Activated CD4-positive, alpha-beta memory T cell treated with anti-CD3 and anti-CD28 coated beads for 36 hours (primary cell): ENCODE measurements around the gene C2CD2. TPM values are rescaled to one million over a fixed set of nuclear protein-coding genes. Genes with fewer than 3 reads are reported as not detected.

Experiments
- CTCF ChIA-PET: fragments of 350-600 bp; sonication (Branson Sonifier 250); formaldehyde crosslinking; loops from one replicate; lab custom pipeline; 2021; ENCODE audit warnings: antibody characterized with exemption, inconsistent platforms; lab: Charles Lee
- POLR2A ChIA-PET: fragments of 350-600 bp; sonication (Branson Sonifier 250); formaldehyde crosslinking; loops from one replicate; lab custom pipeline; 2021; ENCODE audit warnings: antibody characterized with exemption; lab: Charles Lee
- DNase-seq: peaks from one replicate; pipeline ENCODE4 v3.0.0-alpha.2; 2020
- H3K27ac Mint-ChIP-seq: one replicate; pipeline ENCODE4 v1.8.0; 2021; ENCODE audit warnings: mixed read lengths
- H3K27me3 Mint-ChIP-seq: one replicate; pipeline ENCODE4 v1.8.0; 2021; ENCODE audit warnings: mixed read lengths
- H3K36me3 Mint-ChIP-seq: one replicate; pipeline ENCODE4 v1.8.0; 2021; ENCODE audit warnings: mixed read lengths
- H3K4me1 Mint-ChIP-seq: one replicate; pipeline ENCODE4 v1.8.0; 2021; ENCODE audit warnings: low read depth, mixed read lengths
- H3K4me3 Mint-ChIP-seq: one replicate; pipeline ENCODE4 v1.8.0; 2021; ENCODE audit warnings: mild to moderate bottlenecking, mixed read lengths
- H3K9me3 Mint-ChIP-seq: one replicate; pipeline ENCODE4 v1.8.0; 2021; ENCODE audit warnings: mixed read lengths
- intact Hi-C: fragments of 100-400 bp; cut with micrococcal nuclease; formaldehyde crosslinking; loops from one replicate; pipeline ENCODE4 v1.15.1; 2023
- total RNA-seq, 2 experiments: library from RNA; stranded (reverse); gene quantifications; one replicate each; pipeline ENCODE4 v1.2.3, GENCODE V29; 2021

C2CD2 gene
- total RNA-seq, 2 experiments from 2014 or later, result 3.8 to 7.5 TPM

DNA sequence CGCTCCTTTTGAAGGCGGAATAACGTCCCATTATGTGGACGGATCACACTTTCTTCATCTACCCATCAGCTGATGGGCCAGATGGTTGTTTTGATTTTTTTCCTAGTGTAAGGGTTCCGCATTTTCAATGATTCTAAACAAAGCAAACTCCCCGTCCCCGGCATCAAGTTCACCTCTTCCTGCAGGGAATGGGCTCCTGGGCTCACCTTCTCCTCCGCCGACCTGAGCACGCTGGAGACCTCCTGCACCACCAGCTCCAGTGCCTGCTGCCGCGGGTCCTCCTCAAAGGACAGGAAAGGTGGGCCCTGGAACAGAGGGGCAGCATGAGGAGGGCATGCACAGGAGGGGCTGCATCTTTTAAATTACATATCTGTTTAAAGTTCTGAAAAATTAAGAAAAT lies 11.9 kb downstream of the C2CD2 start:
- Mint-ChIP-seq H3K9me3 (no peaks in the 10 kb centered on the region), H3K4me3 (no peak overlapping the region), H3K4me1 (no peaks in the 10 kb centered on the region), H3K27me3 (no peaks in the 10 kb centered on the region), H3K27ac (no peak overlapping the region), H3K36me3 (no peaks in the 10 kb centered on the region)
- DNase-seq, result no peak
- ChIA-PET CTCF (interaction anchor here (0.7 kb wide), 1 partner anchor 176 kb away, joined by 3 read pairs; no protein-coding TSS in a partner anchor), POLR2A (no interaction called here)
- intact Hi-C loops, result no loop called here

- H3K27ac Mint-ChIP-seq, result no peak overlapping the region
- no peak for DNase-seq
- H3K4me3 Mint-ChIP-seq, result no peak overlapping the region
- H3K9me3 Mint-ChIP-seq, result no peaks in the 10 kb centered on the region
- CTCF ChIA-PET, result interaction anchor here (0.7 kb wide), 1 partner anchor 124 kb away, joined by 3 read pairs; no protein-coding TSS in a partner anchor
- no peaks in the 10 kb centered on the region for H3K36me3 Mint-ChIP-seq
- intact Hi-C loops, result no loop called here
- no peaks in the 10 kb centered on the region for H3K4me1 Mint-ChIP-seq
- H3K27me3 Mint-ChIP-seq, result no peaks in the 10 kb centered on the region
- POLR2A ChIA-PET, result no interaction called here
Measured at GRCh38 chr21:41940431-41940830, 13.4 kb downstream of the C2CD2 start.

DNA sequence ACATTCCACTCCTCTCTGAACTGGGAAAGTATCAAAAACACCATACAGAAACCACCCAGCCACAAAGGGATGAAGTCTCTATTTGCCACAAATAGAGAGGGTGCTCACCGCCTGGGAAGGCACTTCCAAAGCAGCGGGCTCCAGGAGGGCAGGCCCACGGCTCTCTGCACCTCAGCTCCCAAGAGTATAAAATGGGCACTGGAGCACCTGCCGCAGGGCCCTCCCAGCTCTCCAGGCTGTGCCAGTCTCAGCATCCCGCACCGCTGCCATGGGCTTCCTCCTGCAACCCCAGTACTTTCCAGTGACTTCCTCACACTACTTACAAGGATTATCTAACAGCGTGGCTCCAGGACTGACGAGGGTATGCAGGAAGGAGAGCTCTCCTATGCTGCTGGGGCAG lies 14.4 kb downstream of the C2CD2 start:
- Mint-ChIP-seq H3K27ac (no peak overlapping the region), H3K4me1 (no peaks in the 10 kb centered on the region)

GRCh38 chr21:41933313-41934079 lies 20.3 kb downstream of the C2CD2 start:
- intact Hi-C loops, result no loop called here
- H3K27me3 Mint-ChIP-seq, result peaks cover 3% of the 10 kb centered on the region
- no peaks in the 10 kb centered on the region for H3K9me3 Mint-ChIP-seq
- no peaks in the 10 kb centered on the region for H3K36me3 Mint-ChIP-seq
- ChIA-PET POLR2A (no interaction called here), CTCF (no interaction called here)
- no peak for DNase-seq
- H3K4me1 Mint-ChIP-seq, result peaks cover 3% of the 10 kb centered on the region
- H3K27ac Mint-ChIP-seq, result no peak overlapping the region
- H3K4me3 Mint-ChIP-seq, result no peak overlapping the region

More for the DNA sequence above, 14.4 kb downstream of the C2CD2 start:
- H3K9me3 Mint-ChIP-seq, result no peaks in the 10 kb centered on the region
- ChIA-PET CTCF (no interaction called here), POLR2A (no interaction called here)
- no peaks in the 10 kb centered on the region for H3K27me3 Mint-ChIP-seq
- no peaks in the 10 kb centered on the region for H3K36me3 Mint-ChIP-seq
- intact Hi-C loops, result no loop called here
- no peak overlapping the region for H3K4me3 Mint-ChIP-seq
- DNase-seq, result no peak

GRCh38 chr21:41932576-41933312 lies 21.1 kb downstream of the C2CD2 start:
- intact Hi-C loops, result no loop called here
- Mint-ChIP-seq H3K27me3 (peaks cover 3% of the 10 kb centered on the region), H3K36me3 (no peaks in the 10 kb centered on the region), H3K9me3 (no peaks in the 10 kb centered on the region), H3K27ac (no peak overlapping the region), H3K4me1 (peaks cover 6% of the 10 kb centered on the region), H3K4me3 (no peak overlapping the region)
- DNase-seq, result no peak
- ChIA-PET POLR2A (no interaction called here), CTCF (no interaction called here)

DNA sequence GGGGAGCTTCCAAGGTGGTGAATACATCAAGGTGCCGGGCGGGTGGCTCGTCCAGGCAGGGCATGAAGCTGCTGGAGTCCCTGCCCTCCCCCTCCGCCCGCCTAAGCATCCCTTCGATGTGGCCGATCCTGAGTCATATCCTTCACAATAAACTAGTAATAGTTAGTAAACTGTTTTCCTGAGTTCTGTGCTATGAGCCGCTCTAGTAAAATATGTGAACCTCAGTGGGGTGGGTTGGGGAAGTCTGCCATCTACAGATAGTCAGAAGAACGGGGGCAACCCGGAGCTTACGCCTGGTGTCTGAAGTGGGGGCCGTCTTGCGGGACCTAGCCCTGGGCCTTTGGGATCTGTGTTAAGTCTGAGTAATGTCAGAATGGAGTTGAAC lies 21.6 kb downstream of the C2CD2 start:
- H3K4me1 Mint-ChIP-seq, result peaks cover 6% of the 10 kb centered on the region
- no peaks in the 10 kb centered on the region for H3K9me3 Mint-ChIP-seq
- no peak overlapping the region for H3K27ac Mint-ChIP-seq
- peaks cover 3% of the 10 kb centered on the region for H3K27me3 Mint-ChIP-seq
- H3K36me3 Mint-ChIP-seq, result no peaks in the 10 kb centered on the region
- CTCF ChIA-PET, result no interaction called here
- intact Hi-C loops, result no loop called here
- DNase-seq, result no peak
- POLR2A ChIA-PET, result no interaction called here
- no peak overlapping the region for H3K4me3 Mint-ChIP-seq

GRCh38 chr21:41931041-41931451 lies 22.8 kb downstream of the C2CD2 start:
- peaks cover 3% of the 10 kb centered on the region for H3K27me3 Mint-ChIP-seq
- H3K4me1 Mint-ChIP-seq, result peaks cover 13% of the 10 kb centered on the region
- POLR2A ChIA-PET, result no interaction called here
- intact Hi-C loops, result no loop called here
- no peaks in the 10 kb centered on the region for H3K36me3 Mint-ChIP-seq
- H3K9me3 Mint-ChIP-seq, result no peaks in the 10 kb centered on the region
- CTCF ChIA-PET, result no interaction called here
- no peak overlapping the region for H3K4me3 Mint-ChIP-seq
- H3K27ac Mint-ChIP-seq, result no peak overlapping the region
- DNase-seq, result no peak

DNA sequence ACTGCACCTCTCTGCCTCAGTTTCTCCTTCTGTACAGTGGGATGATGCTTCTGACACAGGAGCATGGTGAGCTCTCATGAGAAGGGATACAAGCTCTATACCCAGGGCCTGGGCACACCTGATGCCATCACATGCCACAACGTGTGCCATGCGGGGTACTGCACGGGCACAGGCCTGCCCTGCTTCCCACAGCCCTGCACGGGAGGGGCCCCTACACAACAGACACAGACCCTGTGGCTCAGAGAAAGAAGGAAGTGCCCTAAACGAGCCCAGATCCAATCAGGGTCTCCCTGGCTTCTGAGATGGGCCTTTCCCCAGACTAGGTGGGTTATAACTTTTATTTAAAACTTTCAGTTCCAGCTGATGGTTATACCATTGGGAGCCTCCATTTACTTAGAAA lies 24.6 kb downstream of the C2CD2 start:
- H3K36me3 Mint-ChIP-seq, result no peaks in the 10 kb centered on the region
- intact Hi-C loops, result no loop called here
- no peak for DNase-seq
- CTCF ChIA-PET, result interaction anchor here (1.3 kb wide), 1 partner anchor 113 kb away, joined by 3 read pairs; no protein-coding TSS in a partner anchor
- H3K4me1 Mint-ChIP-seq, result peaks cover 29% of the 10 kb centered on the region
- POLR2A ChIA-PET, result no interaction called here
- H3K4me3 Mint-ChIP-seq, result no peak overlapping the region
- H3K27ac Mint-ChIP-seq, result no peak overlapping the region
- no peaks in the 10 kb centered on the region for H3K9me3 Mint-ChIP-seq
- H3K27me3 Mint-ChIP-seq, result peaks cover 3% of the 10 kb centered on the region

GRCh38 chr21:41928621-41929220 lies 25.1 kb downstream of the C2CD2 start:
- POLR2A ChIA-PET, result interaction anchor here (0.7 kb wide), 1 partner anchor 29 kb away, joined by 5 read pairs; no protein-coding TSS in a partner anchor
- CTCF ChIA-PET, result interaction anchor here (1.3 kb wide), 1 partner anchor 112 kb away, joined by 3 read pairs; no protein-coding TSS in a partner anchor
- Mint-ChIP-seq H3K27ac (no peak overlapping the region), H3K4me3 (no peak overlapping the region), H3K27me3 (peaks cover 3% of the 10 kb centered on the region), H3K36me3 (no peaks in the 10 kb centered on the region), H3K4me1 (peaks cover 34% of the 10 kb centered on the region), H3K9me3 (no peaks in the 10 kb centered on the region)
- intact Hi-C loops, result no loop called here
- no peak for DNase-seq

DNA sequence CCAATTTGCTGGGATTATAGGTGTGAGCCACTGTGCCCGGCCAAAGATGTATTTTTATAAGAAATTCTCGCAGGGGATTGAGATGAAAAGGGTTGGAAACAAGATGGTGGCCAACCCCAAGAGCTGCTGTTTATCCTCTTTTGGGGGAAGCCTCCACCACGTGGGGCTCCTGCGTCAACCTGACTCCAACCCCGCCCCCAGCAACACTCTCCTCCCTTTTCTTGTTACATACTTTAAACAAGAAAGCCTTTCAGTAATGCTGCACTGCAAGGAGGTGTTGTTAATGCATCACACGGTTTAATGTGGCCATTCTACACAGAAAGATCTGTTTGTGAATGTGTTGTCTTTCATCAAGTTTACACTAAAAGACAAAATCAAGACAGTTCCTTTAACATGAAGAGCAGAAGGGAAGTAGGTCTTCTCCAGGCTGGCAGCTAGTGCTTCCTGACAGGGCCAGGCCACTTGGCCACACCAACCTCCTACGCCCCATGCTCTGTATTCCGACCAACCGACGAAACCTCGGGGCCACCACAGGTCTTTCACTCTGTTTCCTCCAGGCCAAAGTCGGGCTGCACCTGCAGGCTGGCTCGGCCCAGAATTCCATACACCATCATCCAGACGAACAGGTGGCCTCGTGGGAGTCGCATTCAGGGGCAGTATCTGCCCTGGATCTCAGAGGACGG lies 25.9 kb downstream of the C2CD2 start:
- no peaks in the 10 kb centered on the region for H3K36me3 Mint-ChIP-seq
- no peak overlapping the region for H3K27ac Mint-ChIP-seq
- peaks cover 42% of the 10 kb centered on the region for H3K4me1 Mint-ChIP-seq
- no peaks in the 10 kb centered on the region for H3K27me3 Mint-ChIP-seq
- ChIA-PET POLR2A (no interaction called here), CTCF (interaction anchor here (1.3 to 1.5 kb wide), 2 partner anchors 112 to 180 kb away, joined by 3 to 11 read pairs; no protein-coding TSS in a partner anchor)
- DNase-seq, result no peak
- H3K4me3 Mint-ChIP-seq, result no peak overlapping the region
- no peaks in the 10 kb centered on the region for H3K9me3 Mint-ChIP-seq
- intact Hi-C loops, result loop anchor here (2.0 kb wide), 1 partner anchor 75 kb away; no protein-coding TSS in a partner anchor

DNA sequence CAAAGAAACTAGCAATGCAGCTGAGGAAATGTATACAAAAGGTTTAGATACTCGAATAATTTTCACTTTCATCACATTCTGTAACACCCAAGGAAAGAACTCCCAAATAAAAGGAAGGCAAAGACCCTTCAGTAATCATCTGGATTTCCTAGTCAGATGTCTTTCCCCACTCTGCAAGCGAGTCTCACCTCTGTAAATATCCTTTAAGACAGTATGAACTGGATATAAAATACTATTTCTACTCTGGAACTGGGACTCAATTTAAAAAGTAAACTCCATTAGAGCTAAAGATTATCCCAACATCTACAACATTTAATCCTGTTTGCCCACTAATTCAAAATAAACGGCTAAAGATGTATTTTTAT lies 27.0 kb downstream of the C2CD2 start:
- ChIA-PET POLR2A (no interaction called here), CTCF (interaction anchor here (1.0 to 1.5 kb wide), 4 partner anchors 27 to 644 kb away, joined by 3 to 11 read pairs (median 4); no protein-coding TSS in a partner anchor)
- Mint-ChIP-seq H3K4me3 (peak overlapping the region; percentile 89), H3K4me1 (peaks cover 49% of the 10 kb centered on the region), H3K36me3 (no peaks in the 10 kb centered on the region), H3K27ac (peak overlapping the region; percentile 96), H3K27me3 (no peaks in the 10 kb centered on the region), H3K9me3 (no peaks in the 10 kb centered on the region)
- DNase-seq, result no peak
- intact Hi-C loops, result loop anchor here (1.0 to 2.0 kb wide), 2 partner anchors 25 to 76 kb away; no protein-coding TSS in a partner anchor
